H1 (cell line): ENCODE data around the gene RCAN3.

Source experiments
- ATF3 ChIP-seq: IDR thresholded peaks from 2 replicates; pipeline ENCODE4 v1.6.1; 2011; ENCODE audit warnings: low read depth, mild to moderate bottlenecking, low read length; ENCODE audit not compliant: insufficient read depth
- CHD7 ChIP-seq: fragments of 300-600 bp; sonication (generic); IDR thresholded peaks from 2 replicates; pipeline ENCODE4 v1.7.1; 2012; ENCODE audit warnings: low read length, moderate library complexity, mild to moderate bottlenecking, inconsistent platforms; ENCODE audit not compliant: insufficient replicate concordance
- CTCF ChIP-seq, 3 experiments: IDR thresholded peaks; 1 replicate in 2 of 3; 2 replicates in 1 of 3; pipeline versions ENCODE4 v1.5.1 to v1.6.1; 2011; ENCODE audit warnings: low read length in 3 of 3, mild to moderate bottlenecking in 3 of 3, inconsistent platforms in 2 of 3, low read depth in 1 of 3, moderate library complexity in 1 of 3; ENCODE audit not compliant: insufficient read depth in 1 of 3; ENCODE audit errors: control extremely low read depth in 1 of 3
- JUN ChIP-seq: IDR thresholded peaks from 2 replicates; pipeline ENCODE4 v1.6.1; 2011; ENCODE audit warnings: low read depth, mild to moderate bottlenecking, improper control_type of control experiment, low read length
- KDM5A ChIP-seq: fragments of 200-600 bp; IDR thresholded peaks from 2 replicates; pipeline ENCODE4 v1.7.1; 2012; ENCODE audit warnings: mild to moderate bottlenecking, low read length, inconsistent platforms, mixed read lengths
- MAX ChIP-seq: IDR thresholded peaks from 2 replicates; pipeline ENCODE4 v1.6.1; 2012; ENCODE audit warnings: inconsistent platforms
- NANOG ChIP-seq: IDR thresholded peaks from 2 replicates; pipeline ENCODE4 v1.6.1; 2011; ENCODE audit warnings: low read length, low read depth, mild to moderate bottlenecking, inconsistent platforms; ENCODE audit not compliant: insufficient read depth, poor library complexity, severe bottlenecking
- POLR2A ChIP-seq, 2 experiments: IDR thresholded peaks; 1 replicate in 1 of 2; 2 replicates in 1 of 2; pipeline ENCODE4 v1.6.1; 2011; ENCODE audit warnings: low read depth in 2 of 2, low read length in 2 of 2, mild to moderate bottlenecking in 2 of 2; ENCODE audit errors: control extremely low read depth in 1 of 2
- RAD21 ChIP-seq, 2 experiments: IDR thresholded peaks in 1 of 2; conservative IDR thresholded peaks in 1 of 2; 2 replicates each; pipeline ENCODE4 v1.6.1; 2011; ENCODE audit warnings: low read depth in 2 of 2, low read length in 2 of 2, improper control_type of control experiment in 1 of 2, inconsistent platforms in 1 of 2, mild to moderate bottlenecking in 1 of 2, moderate library complexity in 1 of 2
- RBBP5 ChIP-seq: IDR thresholded peaks from 2 replicates; pipeline ENCODE4 v1.7.1; 2012; ENCODE audit warnings: low read depth, mild to moderate bottlenecking, inconsistent platforms, low read length, moderate library complexity, borderline replicate concordance
- RFX5 ChIP-seq: IDR thresholded peaks from 2 replicates; pipeline ENCODE4 v1.6.1; 2011; ENCODE audit warnings: low read depth, low read length, improper control_type of control experiment, borderline replicate concordance
- RNF2 ChIP-seq: fragments of 200-900, 300-1000 bp; sonication (generic); IDR thresholded peaks from 2 replicates; pipeline ENCODE4 v1.7.1; 2016; ENCODE audit warnings: borderline replicate concordance, low read depth, mild to moderate bottlenecking, antibody characterized with exemption, low read length; ENCODE audit not compliant: poor library complexity, severe bottlenecking; ENCODE audit errors: missing control alignments
- TCF12 ChIP-seq: IDR thresholded peaks from 2 replicates; pipeline ENCODE4 v1.6.1; 2011; ENCODE audit warnings: low read depth, mild to moderate bottlenecking, low read length
- ZNF274 ChIP-seq: IDR thresholded peaks from 2 replicates; pipeline ENCODE4 v1.7.0; 2012; ENCODE audit warnings: low read length, borderline replicate concordance; ENCODE audit errors: extremely low read depth

- no peak for TF ChIP-seq RAD21 (IDR thresholded peaks at IDR 0.05 in 1 of 2, conservative IDR thresholded peaks at IDR 0.05 in 1 of 2; ENCODE audit: low read depth in 2 of 2, low read length in 2 of 2)
- TF ChIP-seq JUN: no peak
- no peak for TF ChIP-seq POLR2A (IDR thresholded peaks at IDR 0.05; ENCODE audit: control extremely low read depth in 1 of 2, low read depth in 2 of 2, low read length in 2 of 2)
- TF ChIP-seq RBBP5: no peak
- TF ChIP-seq TCF12: no peak
- TF ChIP-seq ATF3: no peak
- TF ChIP-seq CHD7: no peak
- no peak for TF ChIP-seq CTCF (IDR thresholded peaks at IDR 0.05; ENCODE audit: control extremely low read depth in 1 of 3, insufficient read depth in 1 of 3, low read depth in 1 of 3, low read length in 3 of 3)
- TF ChIP-seq MAX: no peak
- no peak for TF ChIP-seq KDM5A
- no peak for TF ChIP-seq NANOG
- no peak for TF ChIP-seq ZNF274
- no peak for TF ChIP-seq RNF2
- no peak for TF ChIP-seq RFX5
Observed at GRCh38 chr1:24548070-24548469, 45.4 kb downstream of the RCAN3 start.
